Transverse colon (tissue), 3 donors: ENCODE data around the gene XXYLT1.

Experiments used
- POLR2A ChIP-seq: fragments of 450-650 bp; IDR thresholded peaks from one replicate; pipeline ENCODE4 v1.6.1; 2016; ENCODE audit warnings: antibody characterized with exemption, mild to moderate bottlenecking, moderate library complexity
- TF ChIP-seq, protein P1 (sequence below), 5 experiments: fragments of 200-600 bp in 3 of 5; fragments of 450-650 bp in 2 of 5; sonication (generic) in 3 of 5; IDR thresholded peaks; 1 replicate in 2 of 5; 2 replicates in 3 of 5; pipeline ENCODE4 v1.5.1; 2016 to 2017; ENCODE audit warnings: antibody characterized with exemption in 5 of 5, inconsistent platforms in 3 of 5, mild to moderate bottlenecking in 2 of 5, moderate library complexity in 1 of 5

DNA sequence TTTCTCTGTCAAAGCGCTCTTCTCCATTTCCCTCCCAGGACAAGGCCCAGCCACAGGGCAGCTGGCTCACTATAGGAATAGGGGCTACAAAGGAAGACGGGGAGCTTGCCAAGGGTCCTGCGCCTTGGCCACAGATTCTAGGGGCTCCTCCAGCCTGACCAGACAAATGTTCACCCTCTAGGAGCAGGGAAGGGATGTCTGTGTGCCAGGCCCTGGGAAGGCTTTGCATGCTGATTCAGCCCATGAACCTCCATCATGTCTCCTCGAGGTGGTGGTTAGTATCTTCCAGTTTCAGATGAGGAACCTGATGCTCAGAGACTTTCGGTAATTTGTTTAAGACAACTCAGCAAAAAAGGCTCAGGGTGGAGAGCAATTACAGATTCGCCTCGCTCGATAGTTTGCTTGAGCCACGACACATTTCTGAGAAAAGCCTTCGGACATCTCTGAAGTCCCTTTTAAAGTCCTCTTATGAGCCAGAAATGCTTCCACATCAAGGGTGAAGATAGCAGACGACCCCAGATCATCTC lies 110.0 kb downstream of the XXYLT1 start:
- TF ChIP-seq, protein P1, sequence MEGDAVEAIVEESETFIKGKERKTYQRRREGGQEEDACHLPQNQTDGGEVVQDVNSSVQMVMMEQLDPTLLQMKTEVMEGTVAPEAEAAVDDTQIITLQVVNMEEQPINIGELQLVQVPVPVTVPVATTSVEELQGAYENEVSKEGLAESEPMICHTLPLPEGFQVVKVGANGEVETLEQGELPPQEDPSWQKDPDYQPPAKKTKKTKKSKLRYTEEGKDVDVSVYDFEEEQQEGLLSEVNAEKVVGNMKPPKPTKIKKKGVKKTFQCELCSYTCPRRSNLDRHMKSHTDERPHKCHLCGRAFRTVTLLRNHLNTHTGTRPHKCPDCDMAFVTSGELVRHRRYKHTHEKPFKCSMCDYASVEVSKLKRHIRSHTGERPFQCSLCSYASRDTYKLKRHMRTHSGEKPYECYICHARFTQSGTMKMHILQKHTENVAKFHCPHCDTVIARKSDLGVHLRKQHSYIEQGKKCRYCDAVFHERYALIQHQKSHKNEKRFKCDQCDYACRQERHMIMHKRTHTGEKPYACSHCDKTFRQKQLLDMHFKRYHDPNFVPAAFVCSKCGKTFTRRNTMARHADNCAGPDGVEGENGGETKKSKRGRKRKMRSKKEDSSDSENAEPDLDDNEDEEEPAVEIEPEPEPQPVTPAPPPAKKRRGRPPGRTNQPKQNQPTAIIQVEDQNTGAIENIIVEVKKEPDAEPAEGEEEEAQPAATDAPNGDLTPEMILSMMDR (IDR thresholded peaks at IDR 0.05) = no peak
- TF ChIP-seq POLR2A = no peak
